ENCODE data around the gene CCDC126. TPM values are rescaled to one million over a fixed set of nuclear protein-coding genes. Genes with fewer than 3 reads are reported as not detected.

CCDC126 gene
- total and polyA plus RNA-seq, 2 experiments from 2014 or later: 5.7 to 6.6 TPM

GRCh38 chr7:23570592-23571200, 26.5 kb upstream of the CCDC126 start:
- Histone ChIP-seq H3K4me3 (no peak overlapping the region), H3K9me2 (ENCODE audit: insufficient read depth) (no peaks in the 10 kb centered on the region), H3F3A (replicated peaks; ENCODE audit: low read depth) (no peaks in the 10 kb centered on the region), H3K27ac (ENCODE audit: low read depth) (no peak overlapping the region), H3K79me2 (replicated peaks; ENCODE audit: insufficient read depth) (no peaks in the 10 kb centered on the region), H3K27me3 (ENCODE audit: insufficient read depth) (no peaks in the 10 kb centered on the region), H3K36me3 (ENCODE audit: insufficient read depth) (no peaks in the 10 kb centered on the region), H4K20me1 (replicated peaks; ENCODE audit: insufficient read depth) (no peaks in the 10 kb centered on the region), H2AFZ (peak overlapping the region; percentile 74), H3K4me2 (no peak overlapping the region), H3K4me1 (ENCODE audit: insufficient read depth) (no peaks in the 10 kb centered on the region)
- no peaks in the 10 kb centered on the region for H3K36me3 Mint-ChIP-seq (ENCODE audit: low read depth)
- DNase-seq (ENCODE audit: low spot score) (peak; percentile 91), ATAC-seq (peak; percentile 99)
- no peaks in the 10 kb centered on the region for H3K27me3 Mint-ChIP-seq (ENCODE audit: insufficient read depth, low read depth, poor library complexity)
- no peak overlapping the region for H3K27ac Mint-ChIP-seq
- TF ChIP-seq EZH2phosphoT487 (IDR thresholded peaks at IDR 0.05; ENCODE audit: unreplicated experiment) (no peak), POLR2AphosphoS5 (IDR thresholded peaks at IDR 0.05; ENCODE audit: low read depth) (no peak), STAT1 (IDR thresholded peaks at IDR 0.05; ENCODE audit: unreplicated experiment) (no peak), ETS1 (IDR thresholded peaks at IDR 0.05) (peak; percentile 60; the same call in 1 of the 2 replicates), CREB1 (CRISPR knock-in tag; IDR thresholded peaks at IDR 0.05; ENCODE audit: low read depth) (no peak), REST (IDR thresholded peaks at IDR 0.05; ENCODE audit: unreplicated experiment) (no peak), ZNF331 (CRISPR knock-in tag; IDR thresholded peaks at IDR 0.05; ENCODE audit: low read depth) (no peak), JUNB (IDR thresholded peaks at IDR 0.05; ENCODE audit: unreplicated experiment) (no peak), EZH2 (IDR thresholded peaks at IDR 0.05; ENCODE audit: low read depth, unreplicated experiment) (no peak), NANOG (IDR thresholded peaks at IDR 0.05; ENCODE audit: borderline replicate concordance) (no peak), ZNF114 (CRISPR knock-in tag; IDR thresholded peaks at IDR 0.05) (no peak)
- TF ChIP-seq, protein P1, sequence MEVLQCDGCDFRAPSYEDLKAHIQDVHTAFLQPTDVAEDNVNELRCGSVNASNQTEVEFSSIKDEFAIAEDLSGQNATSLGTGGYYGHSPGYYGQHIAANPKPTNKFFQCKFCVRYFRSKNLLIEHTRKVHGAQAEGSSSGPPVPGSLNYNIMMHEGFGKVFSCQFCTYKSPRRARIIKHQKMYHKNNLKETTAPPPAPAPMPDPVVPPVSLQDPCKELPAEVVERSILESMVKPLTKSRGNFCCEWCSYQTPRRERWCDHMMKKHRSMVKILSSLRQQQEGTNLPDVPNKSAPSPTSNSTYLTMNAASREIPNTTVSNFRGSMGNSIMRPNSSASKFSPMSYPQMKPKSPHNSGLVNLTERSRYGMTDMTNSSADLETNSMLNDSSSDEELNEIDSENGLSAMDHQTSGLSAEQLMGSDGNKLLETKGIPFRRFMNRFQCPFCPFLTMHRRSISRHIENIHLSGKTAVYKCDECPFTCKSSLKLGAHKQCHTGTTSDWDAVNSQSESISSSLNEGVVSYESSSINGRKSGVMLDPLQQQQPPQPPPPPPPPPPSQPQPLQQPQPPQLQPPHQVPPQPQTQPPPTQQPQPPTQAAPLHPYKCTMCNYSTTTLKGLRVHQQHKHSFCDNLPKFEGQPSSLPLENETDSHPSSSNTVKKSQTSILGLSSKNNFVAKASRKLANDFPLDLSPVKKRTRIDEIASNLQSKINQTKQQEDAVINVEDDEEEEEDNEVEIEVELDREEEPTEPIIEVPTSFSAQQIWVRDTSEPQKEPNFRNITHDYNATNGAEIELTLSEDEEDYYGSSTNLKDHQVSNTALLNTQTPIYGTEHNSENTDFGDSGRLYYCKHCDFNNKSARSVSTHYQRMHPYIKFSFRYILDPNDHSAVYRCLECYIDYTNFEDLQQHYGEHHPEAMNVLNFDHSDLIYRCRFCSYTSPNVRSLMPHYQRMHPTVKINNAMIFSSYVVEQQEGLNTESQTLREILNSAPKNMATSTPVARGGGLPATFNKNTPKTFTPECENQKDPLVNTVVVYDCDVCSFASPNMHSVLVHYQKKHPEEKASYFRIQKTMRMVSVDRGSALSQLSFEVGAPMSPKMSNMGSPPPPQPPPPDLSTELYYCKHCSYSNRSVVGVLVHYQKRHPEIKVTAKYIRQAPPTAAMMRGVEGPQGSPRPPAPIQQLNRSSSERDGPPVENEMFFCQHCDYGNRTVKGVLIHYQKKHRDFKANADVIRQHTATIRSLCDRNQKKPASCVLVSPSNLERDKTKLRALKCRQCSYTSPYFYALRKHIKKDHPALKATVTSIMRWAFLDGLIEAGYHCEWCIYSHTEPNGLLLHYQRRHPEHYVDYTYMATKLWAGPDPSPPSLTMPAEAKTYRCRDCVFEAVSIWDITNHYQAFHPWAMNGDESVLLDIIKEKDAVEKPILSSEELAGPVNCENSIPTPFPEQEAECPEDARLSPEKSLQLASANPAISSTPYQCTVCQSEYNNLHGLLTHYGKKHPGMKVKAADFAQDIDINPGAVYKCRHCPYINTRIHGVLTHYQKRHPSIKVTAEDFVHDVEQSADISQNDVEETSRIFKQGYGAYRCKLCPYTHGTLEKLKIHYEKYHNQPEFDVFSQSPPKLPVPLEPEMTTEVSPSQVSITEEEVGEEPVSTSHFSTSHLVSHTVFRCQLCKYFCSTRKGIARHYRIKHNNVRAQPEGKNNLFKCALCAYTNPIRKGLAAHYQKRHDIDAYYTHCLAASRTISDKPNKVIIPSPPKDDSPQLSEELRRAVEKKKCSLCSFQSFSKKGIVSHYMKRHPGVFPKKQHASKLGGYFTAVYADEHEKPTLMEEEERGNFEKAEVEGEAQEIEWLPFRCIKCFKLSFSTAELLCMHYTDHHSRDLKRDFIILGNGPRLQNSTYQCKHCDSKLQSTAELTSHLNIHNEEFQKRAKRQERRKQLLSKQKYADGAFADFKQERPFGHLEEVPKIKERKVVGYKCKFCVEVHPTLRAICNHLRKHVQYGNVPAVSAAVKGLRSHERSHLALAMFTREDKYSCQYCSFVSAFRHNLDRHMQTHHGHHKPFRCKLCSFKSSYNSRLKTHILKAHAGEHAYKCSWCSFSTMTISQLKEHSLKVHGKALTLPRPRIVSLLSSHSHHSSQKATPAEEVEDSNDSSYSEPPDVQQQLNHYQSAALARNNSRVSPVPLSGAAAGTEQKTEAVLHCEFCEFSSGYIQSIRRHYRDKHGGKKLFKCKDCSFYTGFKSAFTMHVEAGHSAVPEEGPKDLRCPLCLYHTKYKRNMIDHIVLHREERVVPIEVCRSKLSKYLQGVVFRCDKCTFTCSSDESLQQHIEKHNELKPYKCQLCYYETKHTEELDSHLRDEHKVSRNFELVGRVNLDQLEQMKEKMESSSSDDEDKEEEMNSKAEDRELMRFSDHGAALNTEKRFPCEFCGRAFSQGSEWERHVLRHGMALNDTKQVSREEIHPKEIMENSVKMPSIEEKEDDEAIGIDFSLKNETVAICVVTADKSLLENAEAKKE (CRISPR knock-in tag; IDR thresholded peaks at IDR 0.05): no peak
- TF ChIP-seq, protein P2, sequence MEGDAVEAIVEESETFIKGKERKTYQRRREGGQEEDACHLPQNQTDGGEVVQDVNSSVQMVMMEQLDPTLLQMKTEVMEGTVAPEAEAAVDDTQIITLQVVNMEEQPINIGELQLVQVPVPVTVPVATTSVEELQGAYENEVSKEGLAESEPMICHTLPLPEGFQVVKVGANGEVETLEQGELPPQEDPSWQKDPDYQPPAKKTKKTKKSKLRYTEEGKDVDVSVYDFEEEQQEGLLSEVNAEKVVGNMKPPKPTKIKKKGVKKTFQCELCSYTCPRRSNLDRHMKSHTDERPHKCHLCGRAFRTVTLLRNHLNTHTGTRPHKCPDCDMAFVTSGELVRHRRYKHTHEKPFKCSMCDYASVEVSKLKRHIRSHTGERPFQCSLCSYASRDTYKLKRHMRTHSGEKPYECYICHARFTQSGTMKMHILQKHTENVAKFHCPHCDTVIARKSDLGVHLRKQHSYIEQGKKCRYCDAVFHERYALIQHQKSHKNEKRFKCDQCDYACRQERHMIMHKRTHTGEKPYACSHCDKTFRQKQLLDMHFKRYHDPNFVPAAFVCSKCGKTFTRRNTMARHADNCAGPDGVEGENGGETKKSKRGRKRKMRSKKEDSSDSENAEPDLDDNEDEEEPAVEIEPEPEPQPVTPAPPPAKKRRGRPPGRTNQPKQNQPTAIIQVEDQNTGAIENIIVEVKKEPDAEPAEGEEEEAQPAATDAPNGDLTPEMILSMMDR (conservative IDR thresholded peaks at IDR 0.05; ENCODE audit: low read depth in 2 of 2): peak; percentile 97 to 98
- no peaks in the 10 kb centered on the region for H3K9me3 Mint-ChIP-seq
- peaks cover 2% of the 10 kb centered on the region; the same call in 1 of the 3 replicates for H3K4me1 Mint-ChIP-seq
- no peak overlapping the region for H3K4me3 Mint-ChIP-seq
